ENCODE data around the gene SFTPA1.
"Not testable (repeated sequence)": the region's sequence is repeated elsewhere in the genome, so short reads cannot be mapped to it uniquely, and the experiment has no call there.

SFTPA1 gene

DNA sequence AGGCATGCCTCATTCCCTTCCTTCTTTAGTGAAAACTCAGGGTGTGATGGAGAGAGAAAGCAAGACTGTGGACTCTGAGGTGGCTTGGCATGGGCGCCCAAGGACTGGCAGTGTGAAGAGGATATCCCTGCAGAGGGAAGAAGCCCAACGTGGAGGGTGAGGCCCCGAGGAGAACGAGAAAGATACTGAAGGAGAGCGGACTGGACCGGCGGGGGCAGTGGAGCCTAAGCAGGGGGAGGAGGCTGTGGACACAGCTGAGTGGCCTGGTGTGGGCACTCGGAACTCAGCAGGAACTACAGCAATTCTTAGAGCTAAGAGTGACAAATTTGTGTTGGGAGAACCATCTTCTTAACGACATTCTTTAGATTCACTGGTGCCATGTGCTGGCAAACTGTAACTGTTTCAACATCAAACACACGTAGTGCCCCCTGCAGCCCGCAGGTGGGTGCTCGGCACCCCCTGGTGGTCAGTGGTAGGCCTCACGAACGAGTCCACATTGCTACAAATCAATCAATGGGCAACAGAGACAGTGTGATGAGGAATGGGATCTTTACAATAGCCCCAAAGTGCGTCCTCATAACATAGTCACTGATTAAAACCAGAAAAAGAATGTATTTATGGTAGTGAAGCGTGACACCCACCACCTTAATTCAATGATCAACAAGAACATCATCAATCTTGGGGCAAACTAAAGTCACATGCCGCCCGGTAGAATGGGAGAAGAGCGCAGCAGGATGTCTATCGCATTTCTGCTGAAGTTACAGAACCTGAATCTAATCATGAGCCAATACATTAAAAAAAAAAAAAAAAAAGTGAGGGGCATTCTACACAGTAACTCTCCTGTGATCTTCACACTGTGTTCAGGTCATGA is 2.0 kb upstream of the SFTPA1 start:
- in situ Hi-C loops (cut with HindIII; ENCODE audit: low sequenced_read_pairs), result no loop called here

- in situ Hi-C loops (cut with HindIII; ENCODE audit: low sequenced_read_pairs), result not testable (repeated sequence)
These were observed 646 bp downstream of the SFTPA1 start for GRCh38 chr10:79611193-79611976.

GRCh38 chr10:79615577-79615976 is 4.8 kb downstream of the SFTPA1 start:
- in situ Hi-C loops (cut with HindIII; ENCODE audit: low sequenced_read_pairs), result no loop called here

DNA sequence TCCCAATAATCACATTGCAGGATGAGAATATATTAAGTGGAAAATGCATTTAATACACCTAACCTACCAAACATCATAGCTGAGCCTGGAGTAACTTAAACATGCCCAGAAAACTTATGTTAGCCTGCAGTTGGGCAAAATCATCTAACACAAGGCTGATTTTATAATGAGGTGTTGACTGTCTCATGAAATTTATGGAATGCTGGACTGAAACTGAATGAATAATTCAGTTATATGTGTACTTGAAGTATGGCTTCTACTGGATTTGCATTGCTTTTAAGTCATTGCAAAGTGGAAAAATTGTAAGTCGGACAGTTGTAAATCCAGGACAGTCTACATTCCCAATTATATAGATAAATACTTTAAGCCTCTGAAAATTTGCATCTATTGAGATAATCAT is 5.4 kb downstream of the SFTPA1 start:
- in situ Hi-C loops (cut with HindIII; ENCODE audit: low sequenced_read_pairs), result no loop called here

- in situ Hi-C loops (cut with HindIII; ENCODE audit: low sequenced_read_pairs), result not testable (repeated sequence)
These were observed 12.9 kb downstream of the SFTPA1 start for GRCh38 chr10:79623663-79624062.

DNA sequence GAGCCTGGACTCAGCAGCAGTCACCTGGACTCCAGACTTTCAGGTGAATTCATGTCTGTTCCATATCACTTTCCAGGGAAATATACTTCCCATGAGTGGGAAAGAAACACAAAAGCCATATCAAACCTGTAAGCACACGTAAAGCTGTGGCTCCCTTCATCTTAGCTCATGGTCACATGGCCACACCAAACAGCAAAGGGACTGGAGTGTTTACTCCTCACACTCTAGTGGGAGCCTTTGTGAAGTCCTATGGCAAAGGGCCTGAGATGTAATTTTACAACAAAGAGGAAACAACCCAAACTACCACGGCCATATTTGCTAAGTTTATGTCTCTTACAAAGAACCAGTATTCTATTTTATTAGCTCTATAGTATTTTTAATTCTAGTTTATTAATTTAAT is 16.3 kb downstream of the SFTPA1 start:
- in situ Hi-C loops (cut with HindIII; ENCODE audit: low sequenced_read_pairs), result no loop called here

DNA sequence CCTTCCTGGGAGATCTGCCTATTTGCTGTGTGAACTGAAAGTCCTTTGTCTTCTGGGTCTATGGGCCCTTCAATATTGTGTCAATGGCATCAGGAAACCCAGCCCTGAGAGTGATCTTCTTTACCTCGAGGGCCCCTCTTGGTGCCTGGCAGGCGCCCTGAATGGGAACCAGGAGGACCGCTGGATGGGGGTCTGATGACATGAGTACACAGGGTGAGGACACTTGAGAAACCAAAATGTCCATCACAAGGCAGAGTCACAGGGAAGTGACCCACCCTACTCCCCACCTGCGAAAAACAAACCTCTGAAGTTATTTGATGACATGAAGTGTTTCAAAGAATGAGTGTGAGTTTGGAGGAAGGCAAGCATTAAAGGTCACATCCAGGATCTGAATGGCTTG is 17.3 kb downstream of the SFTPA1 start:
- in situ Hi-C loops (cut with HindIII; ENCODE audit: low sequenced_read_pairs), result no loop called here

DNA sequence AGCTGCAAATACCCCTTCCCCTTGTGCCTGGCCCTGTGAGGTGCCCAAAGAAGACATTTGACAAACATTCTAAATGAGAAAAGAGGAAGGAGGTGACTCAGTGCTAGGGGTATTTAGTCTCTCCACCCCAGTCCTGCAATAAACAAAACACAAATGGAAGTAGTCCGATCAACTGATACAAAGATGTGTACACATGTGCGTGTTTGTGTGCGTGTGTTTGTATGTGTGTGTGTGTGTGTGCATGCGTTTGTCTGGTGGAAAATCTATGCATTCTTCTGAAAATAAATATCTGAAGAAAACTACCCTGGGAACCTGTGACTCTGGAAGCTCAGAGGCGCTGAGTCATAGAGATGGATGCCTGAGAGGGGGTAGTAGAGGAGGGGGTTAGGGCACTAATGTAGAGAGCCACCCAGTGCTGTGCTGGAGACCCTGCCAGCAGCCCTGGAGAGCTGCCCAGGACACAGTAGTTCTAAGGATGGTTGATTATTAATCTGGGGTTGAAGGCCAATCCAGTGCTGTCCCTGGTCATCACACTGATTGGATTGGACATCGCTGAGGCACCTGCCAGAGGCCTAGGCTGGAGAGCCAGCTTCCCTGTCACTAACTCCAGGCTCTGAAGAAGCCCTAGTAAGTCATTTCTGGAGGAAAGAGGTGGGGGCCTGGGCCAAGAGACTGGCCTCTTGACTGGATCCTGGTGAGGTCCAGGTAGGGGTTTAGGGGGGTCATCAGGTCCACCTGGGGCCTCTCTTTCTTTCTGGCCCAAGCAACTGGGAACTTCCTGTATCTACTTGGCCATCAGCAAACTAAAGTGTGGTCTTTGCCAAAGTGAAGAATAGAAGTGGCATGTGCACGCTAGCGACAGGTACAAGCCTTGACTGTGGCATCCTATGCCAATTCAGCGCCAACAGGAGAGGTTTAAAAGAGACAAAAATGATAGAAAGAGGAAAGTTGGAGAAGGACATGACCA is 18.5 kb downstream of the SFTPA1 start:
- in situ Hi-C loops (cut with HindIII; ENCODE audit: low sequenced_read_pairs), result no loop called here

- in situ Hi-C loops (cut with HindIII; ENCODE audit: low sequenced_read_pairs), result no loop called here
These were observed 19.2 kb downstream of the SFTPA1 start for GRCh38 chr10:79629955-79630327.

GRCh38 chr10:79636654-79637199 is 26.0 kb downstream of the SFTPA1 start:
- in situ Hi-C loops (cut with HindIII; ENCODE audit: low sequenced_read_pairs), result not testable (repeated sequence)

GRCh38 chr10:79638318-79638717 is 27.6 kb downstream of the SFTPA1 start:
- in situ Hi-C loops (cut with HindIII; ENCODE audit: low sequenced_read_pairs), result no loop called here

GRCh38 chr10:79652695-79653094 is 42.0 kb downstream of the SFTPA1 start:
- in situ Hi-C loops (cut with HindIII; ENCODE audit: low sequenced_read_pairs), result not testable (repeated sequence)

DNA sequence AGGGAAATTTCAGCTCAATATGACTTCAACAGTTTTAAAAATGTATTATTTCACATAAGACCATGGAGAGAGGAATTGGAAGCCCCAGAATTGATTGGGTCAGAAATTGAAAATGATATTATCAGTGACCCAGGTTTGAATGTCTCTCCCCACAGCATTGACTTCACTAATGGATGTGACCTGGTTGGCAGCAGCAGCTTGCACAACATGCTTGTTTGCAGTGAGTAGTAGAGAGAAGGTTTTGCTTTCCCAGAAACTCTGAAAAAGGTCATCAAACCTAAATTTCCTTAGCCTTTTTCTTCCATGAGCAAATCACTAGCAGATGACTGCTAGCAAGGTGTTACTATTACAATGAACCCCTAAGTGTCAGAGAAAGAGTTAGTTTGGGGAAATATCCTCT is 52.5 kb downstream of the SFTPA1 start:
- in situ Hi-C loops (cut with HindIII; ENCODE audit: low sequenced_read_pairs), result not testable (repeated sequence)

DNA sequence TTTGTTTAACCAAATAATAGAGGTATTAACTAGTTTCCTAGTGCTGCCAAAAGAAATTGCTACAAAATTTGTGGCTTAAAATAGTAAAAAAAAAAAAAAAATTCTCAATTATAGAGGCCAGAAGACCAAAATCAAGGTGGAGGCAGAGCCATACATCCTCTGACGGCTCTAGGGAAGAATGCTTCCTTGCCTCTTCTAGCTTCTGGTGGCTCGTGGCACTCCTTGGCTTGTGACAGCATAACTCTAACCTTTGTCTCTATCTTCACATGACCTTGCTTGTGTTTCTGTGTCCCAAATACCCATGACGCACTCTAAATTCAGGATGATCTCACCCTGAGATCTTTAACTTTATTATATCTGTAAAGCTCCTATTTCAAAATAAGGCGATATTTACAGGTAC is 53.9 kb downstream of the SFTPA1 start:
- in situ Hi-C loops (cut with HindIII; ENCODE audit: low sequenced_read_pairs), result not testable (repeated sequence)

Measured in endothelial cell of hepatic sinusoid (primary cell).